Activated CD8-positive, alpha-beta memory T cell treated with anti-CD3 and anti-CD28 coated beads, Interleukin-2, amount 10 ng/mL, durations not matched to agents 7 days and 5 days (primary cell): ENCODE measurements around the gene RABGAP1L. TPM values are rescaled to one million over a fixed set of nuclear protein-coding genes. Genes with fewer than 3 reads are reported as not detected.

Experiments
- total RNA-seq, 2 experiments: library from RNA; stranded (reverse); gene quantifications; one replicate each; pipeline ENCODE4 v1.2.3, GENCODE V29; 2021

The RABGAP1L gene
- total RNA-seq, 2 experiments from 2014 or later: 60.5 to 83.5 TPM

Other genes with a start within 250 kb of the RABGAP1L start
- gene SERPINC1, start 242.2 kb upstream of the RABGAP1L start, total RNA-seq: not detected
- gene RC3H1, start 137.2 kb upstream of the RABGAP1L start, total RNA-seq: 10 to 100 TPM; 37.1 to 38.0 TPM